Endothelial cell of umbilical vein (primary cell): Measurements from ENCODE around the gene SUPT3H. TPM values are rescaled to one million over a fixed set of nuclear protein-coding genes. Genes with fewer than 3 reads are reported as not detected.

Source experiments
- BruUV-seq: library from RNA; stranded (reverse); fragments of 400-500 nt; replicated peaks from 2 replicates; lab custom pipeline; 2021; lab: Mats Ljungman, UMichigan
- CTCF ChIA-PET: fragments of 300-600, 350-600 bp; sonication (Branson Sonifier 250); formaldehyde crosslinking; loops from one replicate; lab custom pipeline; 2021; ENCODE audit warnings: antibody characterized with exemption, inconsistent platforms; lab: Charles Lee
- POLR2A ChIA-PET: fragments of 300-600, 350-600 bp; sonication (Branson Sonifier 250); formaldehyde crosslinking; loops from one replicate; lab custom pipeline; 2021; ENCODE audit warnings: antibody characterized with exemption, inconsistent platforms; lab: Charles Lee
- DNase-seq: peaks from one replicate; pipeline ENCODE4 v3.0.0-alpha.2; 2011; ENCODE audit warnings: low read depth, low spot score
- FAIRE-seq: peaks from 2 replicates; lab custom pipeline; 2011; peaks lifted over from hg19 to GRCh38; lab: Jason Lieb, UNC
- H2AFZ ChIP-seq: 2 replicates; pipeline ENCODE4 v1.6.0; 2012; ENCODE audit warnings: low read depth, low read length, control low read depth, inconsistent platforms
- H3K27ac ChIP-seq: 2 replicates; pipeline ENCODE4 v1.5.1; 2011; ENCODE audit warnings: low read depth, mild to moderate bottlenecking, control low read depth, low read length, moderate library complexity; ENCODE audit not compliant: insufficient read depth
- H3K27me3 ChIP-seq, 2 experiments: 2 replicates each; pipeline versions ENCODE4 v1.6.0 to v1.6.1; 2011; ENCODE audit warnings: low read length in 2 of 2, mixed read lengths in 1 of 2; ENCODE audit not compliant: control insufficient read depth in 2 of 2, insufficient read depth in 2 of 2
- H3K36me3 ChIP-seq, 2 experiments: 2 replicates in 1 of 2; 3 replicates in 1 of 2; pipeline ENCODE4 v1.5.1; 2011; ENCODE audit warnings: low read length in 2 of 2, mild to moderate bottlenecking in 1 of 2, moderate library complexity in 1 of 2; ENCODE audit not compliant: control insufficient read depth in 2 of 2, insufficient read depth in 2 of 2; ENCODE audit errors: extremely low read depth in 1 of 2
- H3K4me1 ChIP-seq: 3 replicates; pipeline ENCODE4 v1.5.1; 2011; ENCODE audit warnings: mild to moderate bottlenecking, low read length; ENCODE audit not compliant: control insufficient read depth, insufficient read depth; ENCODE audit errors: extremely low read depth
- H3K4me2 ChIP-seq: 2 replicates; pipeline ENCODE4 v1.6.1; 2011; ENCODE audit warnings: low read length, control low read depth, mixed read lengths; ENCODE audit not compliant: insufficient read depth
- H3K4me3 ChIP-seq, 3 experiments: fragments of 200-600 bp in 1 of 3; sonication (generic), shearing (Covaris generic) in 1 of 3; replicated peaks in 1 of 3; 2 replicates each; pipeline ENCODE4 v1.5.1; 2011 to 2016; ENCODE audit warnings: control low read depth in 3 of 3, low read length in 3 of 3, mild to moderate bottlenecking in 2 of 3, inconsistent platforms in 1 of 3, low read depth in 1 of 3, moderate library complexity in 1 of 3; ENCODE audit not compliant: insufficient read depth in 1 of 3
- H3K79me2 ChIP-seq: 2 replicates; pipeline ENCODE4 v1.6.0; 2012; ENCODE audit warnings: low read length, inconsistent platforms; ENCODE audit not compliant: control insufficient read depth, insufficient read depth
- H3K9ac ChIP-seq: replicated peaks from 2 replicates; pipeline ENCODE3; 2011; ENCODE audit warnings: low read length, control low read depth; ENCODE audit not compliant: insufficient read depth; ENCODE audit errors: extremely low read depth
- H3K9me1 ChIP-seq: replicated peaks from 3 replicates; pipeline ENCODE4 v1.6.0; 2011; ENCODE audit warnings: mild to moderate bottlenecking, low read length; ENCODE audit not compliant: control insufficient read depth, insufficient read depth; ENCODE audit errors: extremely low read depth
- H3K9me3 ChIP-seq: replicated peaks from 2 replicates; pipeline ENCODE4 v1.5.1; 2012; ENCODE audit warnings: low read length, inconsistent platforms; ENCODE audit not compliant: control insufficient read depth, insufficient read depth
- H4K20me1 ChIP-seq: replicated peaks from 2 replicates; pipeline ENCODE3; 2011; ENCODE audit warnings: mild to moderate bottlenecking, low read length; ENCODE audit not compliant: control insufficient read depth, insufficient read depth; ENCODE audit errors: extremely low read depth
- CTCF ChIP-seq, 2 donors: IDR thresholded peaks; 1 replicate in 1 of 2; 2 replicates in 1 of 2; pipeline ENCODE4 v1.5.1; 2011; ENCODE audit warnings: low read length in 2 of 2, mild to moderate bottlenecking in 2 of 2, moderate library complexity in 2 of 2, control low read depth in 1 of 2, inconsistent platforms in 1 of 2, low read depth in 1 of 2; ENCODE audit not compliant: insufficient read depth in 1 of 2; ENCODE audit errors: extremely low read depth in 1 of 2
- EZH2 ChIP-seq: IDR thresholded peaks from 2 replicates; pipeline ENCODE4 v1.6.1; 2012; ENCODE audit warnings: borderline replicate concordance, low read depth, mild to moderate bottlenecking, moderate library complexity, low read length, inconsistent platforms; ENCODE audit not compliant: severe bottlenecking
- FOS ChIP-seq: IDR thresholded peaks from 2 replicates; pipeline ENCODE4 v1.6.1; 2011; ENCODE audit warnings: mild to moderate bottlenecking, low read length, moderate library complexity, borderline replicate concordance; ENCODE audit not compliant: insufficient read depth
- GATA2 ChIP-seq: IDR thresholded peaks from 2 replicates; pipeline ENCODE4 v1.7.0; 2011; ENCODE audit warnings: low read depth, mild to moderate bottlenecking, moderate library complexity, mixed read lengths, low read length; ENCODE audit not compliant: insufficient read length, insufficient read depth
- JUN ChIP-seq: IDR thresholded peaks from 2 replicates; pipeline ENCODE4 v1.6.1; 2011; ENCODE audit warnings: borderline replicate concordance, low read depth; ENCODE audit not compliant: insufficient read length, insufficient read depth
- MYC ChIP-seq: IDR thresholded peaks from one replicate; pipeline ENCODE4 v1.6.1; 2011; ENCODE audit warnings: mild to moderate bottlenecking, low read depth, low read length
- POLR2A ChIP-seq: IDR thresholded peaks from 2 replicates; pipeline ENCODE4 v1.6.1; 2012; ENCODE audit warnings: low read depth, mild to moderate bottlenecking, control low read depth, low read length
- POLR2AphosphoS5 ChIP-seq: IDR thresholded peaks from 2 replicates; pipeline ENCODE4 v1.6.1; 2012; ENCODE audit warnings: low read depth, mild to moderate bottlenecking, control low read depth, low read length, moderate library complexity; ENCODE audit not compliant: insufficient read depth
- dilution Hi-C: fragments of 300-500 bp; cut with MboI; formaldehyde crosslinking; loops from one replicate; pipeline ENCODE4 v1.15.0; 2019; ENCODE audit warnings: low sequenced_read_pairs; ENCODE audit not compliant: extremely low pct_ligation_motif_present
- intact Hi-C: fragments of 100-400 bp; cut with micrococcal nuclease; formaldehyde crosslinking; loops from one replicate; pipeline ENCODE4 v1.10.0; 2022
- polyA plus RNA-seq, 4 experiments: library from polyadenylated mRNA; depleted of rRNA in 3 of 4; stranded (reverse) in 3 of 4; unstranded in 1 of 4; fragments of >200 nt; gene quantifications; 2 replicates each; pipeline versions ENCODE4 v1.2.1 to v1.2.3, GENCODE V29; 2011 to 2012; ENCODE audit warnings: missing spikeins in 1 of 4
- total RNA-seq: library from RNA; stranded (reverse); gene quantifications from 2 replicates; pipeline ENCODE4 v1.2.3, GENCODE V29; 2021
- TF ChIP-seq, protein P1 (sequence below): IDR thresholded peaks from 2 replicates; pipeline ENCODE4 v1.6.1; 2011; ENCODE audit not compliant: insufficient read depth, insufficient read length

SUPT3H gene
- total and polyA plus RNA-seq, 2 donors (not counting 3 experiments of a cell fraction or from before 2014, with no cell fraction given), result 8.3 to 9.8 TPM

DNA sequence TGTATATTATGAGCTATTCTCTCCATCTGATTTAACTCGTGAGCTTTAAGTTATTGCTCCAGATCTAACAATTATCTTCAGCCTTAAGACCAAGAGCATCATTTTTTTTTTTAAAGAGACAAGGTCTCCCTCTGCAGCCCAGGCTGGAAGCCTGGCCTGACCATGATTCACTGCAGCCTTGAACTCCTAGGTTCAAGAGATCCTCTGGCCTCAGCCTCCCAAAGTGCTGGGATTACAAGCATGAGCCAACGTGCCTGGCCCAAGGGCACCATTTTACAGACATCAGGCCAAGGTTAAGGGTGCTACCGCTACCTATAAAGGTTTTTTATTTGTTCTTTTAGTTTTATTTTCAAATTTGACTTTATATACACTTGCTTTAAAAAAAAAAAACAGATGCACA is 2.3 kb downstream of the SUPT3H start:
- TF ChIP-seq POLR2AphosphoS5 (no peak), CTCF (IDR thresholded peaks at IDR 0.05; ENCODE audit: extremely low read depth in 1 of 2, insufficient read depth in 1 of 2, low read depth in 1 of 2, low read length in 2 of 2) (no peak), MYC (no peak), FOS (no peak), EZH2 (no peak), POLR2A (no peak), GATA2 (no peak), JUN (no peak)
- TF ChIP-seq, protein P1, sequence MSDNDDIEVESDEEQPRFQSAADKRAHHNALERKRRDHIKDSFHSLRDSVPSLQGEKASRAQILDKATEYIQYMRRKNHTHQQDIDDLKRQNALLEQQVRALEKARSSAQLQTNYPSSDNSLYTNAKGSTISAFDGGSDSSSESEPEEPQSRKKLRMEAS, result no peak
- no peaks in the 10 kb centered on the region for H3K9me1 ChIP-seq
- H2AFZ ChIP-seq, result no peak overlapping the region
- no peak overlapping the region for H3K4me2 ChIP-seq
- H3K36me3 ChIP-seq, result no peaks in the 10 kb centered on the region
- H3K27ac ChIP-seq, result no peak overlapping the region
- no peak overlapping the region for H3K4me3 ChIP-seq
- peaks cover 8% of the 10 kb centered on the region for H3K4me1 ChIP-seq
- DNase-seq (no peak), FAIRE-seq (no peak)
- no peaks in the 10 kb centered on the region for H3K27me3 ChIP-seq
- H4K20me1 ChIP-seq, result no peaks in the 10 kb centered on the region
- no peaks in the 10 kb centered on the region for H3K9me3 ChIP-seq
- no peak overlapping the region for H3K9ac ChIP-seq
- intact Hi-C loops (no loop called here), dilution Hi-C loops (no loop called here)
- POLR2A ChIA-PET, result no interaction called here
- no TSS peak for BruUV-seq
- CTCF ChIA-PET, result interaction anchor here (0.9 to 1.2 kb wide), 2 partner anchors 43 to 900 kb away, joined by 3 read pairs; no protein-coding TSS in a partner anchor
- no peaks in the 10 kb centered on the region for H3K79me2 ChIP-seq
